GM12891 (cell line): ENCODE results near the gene HSD11B1.
A peak's percentile ranks its signal among the peaks of the same experiment; 100 is the strongest.

ENCODE experiments used
- DNase-seq: peaks from one replicate; pipeline ENCODE4 v3.0.0; 2011; ENCODE audit warnings: low spot score; ENCODE audit not compliant: insufficient read length
- FAIRE-seq: peaks from 2 replicates; lab custom pipeline; 2011; peaks lifted over from hg19 to GRCh38; lab: Jason Lieb, UNC
- PAX5 ChIP-seq: IDR thresholded peaks from 2 replicates; pipeline ENCODE4 v1.6.1; 2011; ENCODE audit warnings: low read length, moderate library complexity, mild to moderate bottlenecking; ENCODE audit not compliant: insufficient read depth, severe bottlenecking
- POLR2A ChIP-seq: IDR thresholded peaks from 2 replicates; pipeline ENCODE4 v1.6.1; 2011; ENCODE audit warnings: low read depth, low read length, control low read depth
- POLR2AphosphoS5 ChIP-seq: IDR thresholded peaks from 2 replicates; pipeline ENCODE4 v1.6.1; 2011; ENCODE audit warnings: low read depth, low read length, control low read depth
- POU2F2 ChIP-seq: IDR thresholded peaks from 2 replicates; pipeline ENCODE4 v1.6.1; 2011; ENCODE audit warnings: low read depth, mild to moderate bottlenecking, control low read depth, low read length, moderate library complexity
- SPI1 ChIP-seq: IDR thresholded peaks from 2 replicates; pipeline ENCODE4 v1.6.1; 2011; ENCODE audit warnings: low read depth, low read length, control low read depth
- TAF1 ChIP-seq: IDR thresholded peaks from 2 replicates; pipeline ENCODE4 v1.6.1; 2011; ENCODE audit warnings: low read depth, low read length, control low read depth

HSD11B1 gene

DNA sequence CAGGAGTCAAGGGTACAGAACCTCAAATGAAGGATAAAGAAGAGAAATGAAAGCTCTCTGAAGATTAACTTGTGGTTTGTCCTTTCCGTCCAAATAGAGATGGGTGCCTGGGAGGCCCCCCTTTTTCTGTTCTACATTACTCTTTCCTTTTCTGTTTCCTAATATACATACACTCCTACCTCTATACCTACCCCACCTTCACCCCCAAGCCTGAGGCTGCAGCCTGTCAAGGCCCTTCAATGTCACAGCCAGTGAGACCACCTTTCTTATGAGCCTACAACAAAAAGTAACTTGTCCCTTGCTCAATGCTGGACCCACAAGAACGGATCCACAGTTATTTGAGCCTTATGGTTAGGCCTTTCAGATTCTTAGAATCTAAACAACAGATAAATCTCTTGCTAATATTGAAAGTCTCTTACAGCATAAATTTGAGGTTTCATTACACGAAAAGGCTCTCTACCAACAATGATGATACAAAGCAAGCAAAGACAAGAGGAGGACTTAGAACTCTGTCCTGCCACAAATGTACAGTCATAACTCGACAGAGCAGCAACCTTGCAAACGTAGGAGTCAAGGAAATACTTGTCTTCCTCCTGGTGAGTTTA, 47.1 kb downstream of the HSD11B1 start:
- TF ChIP-seq PAX5 (no peak), POLR2A (no peak), TAF1 (no peak), SPI1 (peak; percentile 65), POU2F2 (no peak; the same call in 1 of the 2 replicates), POLR2AphosphoS5 (no peak)
- FAIRE-seq (peak; percentile 97), DNase-seq (no peak)

DNA sequence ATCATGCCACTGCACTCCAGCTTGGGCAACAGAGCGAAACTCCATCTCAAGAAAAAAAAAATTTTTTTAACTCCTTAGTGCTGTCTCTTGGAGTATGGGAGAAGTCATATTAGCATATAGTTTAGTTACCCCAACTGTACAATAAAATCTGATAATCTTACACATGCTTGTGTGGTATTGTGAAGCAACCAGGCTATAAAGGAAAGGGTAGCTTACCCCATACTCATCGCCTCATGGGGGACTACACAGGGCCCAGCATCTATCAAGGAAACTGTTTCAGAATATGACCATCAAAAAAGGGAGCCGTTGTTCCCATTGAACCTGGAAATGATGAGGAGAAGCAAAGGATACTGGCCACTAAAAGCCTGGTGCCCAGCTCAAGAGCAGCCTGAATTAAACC, 48.2 kb downstream of the HSD11B1 start:
- TF ChIP-seq TAF1: no peak
- FAIRE-seq (no peak), DNase-seq (no peak)

DNA sequence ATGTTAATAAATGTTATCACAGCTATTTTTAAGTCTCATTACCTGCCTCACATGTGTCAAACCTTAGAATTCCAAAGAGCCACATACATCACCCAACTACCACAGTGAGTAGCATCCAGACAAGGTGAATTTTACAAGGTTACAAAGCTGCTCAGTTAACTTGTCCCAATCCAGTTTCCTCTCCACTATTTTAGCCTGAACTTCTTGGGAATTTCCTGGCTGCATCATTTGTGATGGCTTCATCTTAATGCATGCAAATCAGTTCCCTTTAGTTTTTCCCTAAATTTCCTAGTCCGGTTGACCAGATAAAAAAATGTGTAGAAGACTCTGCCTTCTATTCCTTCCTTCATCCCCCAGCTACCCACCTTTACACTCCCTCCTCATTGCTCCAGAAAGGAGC, 50.6 kb downstream of the HSD11B1 start:
- peak; percentile 9 for FAIRE-seq
- no peak for DNase-seq
- TF ChIP-seq POU2F2 (no peak), POLR2AphosphoS5 (no peak), POLR2A (no peak), PAX5 (no peak), TAF1 (no peak), SPI1 (no peak)

DNA sequence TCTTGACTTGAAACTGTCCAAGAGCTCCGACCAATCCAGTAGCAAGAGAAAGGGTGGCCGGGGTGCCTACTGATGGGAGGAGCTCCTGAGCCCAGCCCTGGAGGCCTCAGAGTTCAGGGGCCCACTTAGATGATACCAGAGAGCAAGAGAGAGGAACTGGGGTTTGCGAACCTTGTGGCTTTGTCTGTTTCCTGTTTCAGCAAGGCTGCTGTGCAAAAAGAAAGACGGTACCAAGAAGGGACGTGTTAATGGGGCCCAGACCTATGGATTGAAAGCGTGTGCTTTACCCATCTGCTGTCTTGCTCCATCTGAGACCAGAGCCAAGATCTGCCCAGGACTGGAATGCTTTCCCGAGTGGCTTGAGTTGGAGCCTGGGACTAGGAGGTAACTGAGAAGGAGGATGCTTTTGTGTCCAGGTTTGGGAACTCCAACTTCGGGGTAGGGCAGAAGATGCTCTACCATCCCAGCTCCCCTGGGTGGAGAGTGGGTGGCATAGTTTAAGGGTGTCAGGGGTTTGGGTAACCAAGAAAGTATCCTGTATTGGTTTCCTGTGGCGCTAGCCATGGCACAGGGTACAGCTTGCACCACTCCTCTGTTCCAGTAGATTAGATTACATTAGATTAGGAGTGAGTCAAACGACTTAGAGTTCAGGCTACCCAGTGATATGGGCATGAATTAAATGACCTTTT, 51.4 kb downstream of the HSD11B1 start, which contains the start of gene TRAF3IP3:
Gene TRAF3IP3, plus strand, starts transcription at position 128 of the 689 bp plus-strand sequence. CDS start 3,987 bp downstream, outside the sequence.
- FAIRE-seq (peak; percentile 93), DNase-seq (peak; percentile 47)
- TF ChIP-seq POU2F2 (peak; percentile 63; the same call in 1 of the 2 replicates), POLR2AphosphoS5 (peak; percentile 83), POLR2A (peak; percentile 92), SPI1 (peak; percentile 95), PAX5 (no peak), TAF1 (peak; percentile 61; the same call in 1 of the 2 replicates)

DNA sequence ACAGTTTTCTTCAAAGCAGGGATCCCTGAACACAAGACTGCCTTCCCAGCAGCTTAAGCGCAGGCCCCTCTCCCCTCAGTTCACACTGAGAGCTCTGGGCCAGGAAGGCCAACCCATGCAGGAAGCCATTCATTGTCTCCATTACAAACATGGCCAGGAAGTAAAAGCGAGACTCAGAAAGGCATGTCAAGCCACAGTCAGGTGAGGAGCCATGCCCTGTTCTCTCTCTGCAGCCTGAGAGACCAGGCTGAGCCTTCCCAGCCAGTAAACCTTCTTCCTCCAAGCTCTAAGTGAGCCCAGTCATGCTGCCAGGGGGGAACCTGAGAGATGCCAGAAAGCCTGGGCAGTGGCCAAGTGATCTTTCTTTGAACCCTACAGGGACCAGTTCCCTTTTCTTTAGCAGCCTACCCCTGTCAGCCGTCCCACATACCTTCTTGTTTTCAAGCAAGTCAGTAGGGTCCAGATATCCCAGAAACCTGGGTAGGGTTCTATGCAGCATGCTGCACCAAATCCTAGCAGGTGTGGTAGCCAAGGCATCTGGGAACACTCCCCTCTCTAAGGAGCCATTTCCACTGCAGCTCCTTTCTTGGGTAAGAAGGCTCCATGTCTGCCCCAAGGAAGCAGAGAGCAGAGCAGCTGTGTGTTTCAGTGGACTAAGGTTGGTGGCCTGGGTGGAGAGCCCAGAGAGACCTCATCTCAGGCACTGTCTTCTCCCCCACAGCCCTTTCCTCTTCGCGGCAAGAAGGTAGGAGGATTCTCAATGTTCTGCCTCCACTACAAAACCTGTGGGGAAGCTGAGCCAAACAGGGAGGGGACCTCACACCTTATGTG, 52.2 kb downstream of the HSD11B1 start:
- no peak for DNase-seq
- peak; percentile 95 for TF ChIP-seq SPI1
- TF ChIP-seq POLR2AphosphoS5: 0 out of 2 replicates have a peak, but pooled peaks have one; percentile 34
- no peak for TF ChIP-seq PAX5
- FAIRE-seq: peak; percentile 85

DNA sequence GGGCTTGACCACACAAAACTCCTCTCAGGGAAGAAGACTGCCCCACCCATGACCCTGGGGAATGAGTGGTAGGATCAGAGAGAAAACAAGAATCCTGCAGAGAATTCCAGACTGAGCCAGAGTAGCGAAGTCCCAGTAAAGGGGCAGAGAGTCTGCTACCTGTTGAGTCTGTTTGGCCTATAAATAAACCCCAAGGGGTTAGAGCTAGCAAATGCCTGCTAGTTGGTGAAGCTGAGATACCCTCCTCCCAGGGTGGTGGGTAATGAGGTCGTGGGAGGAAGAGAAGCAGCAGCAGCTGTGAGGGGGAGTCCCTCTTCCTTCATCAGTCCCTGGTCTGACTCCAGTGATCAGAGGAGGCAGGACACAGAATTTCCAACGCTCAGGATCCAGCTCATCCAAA, 53.8 kb downstream of the HSD11B1 start:
- DNase-seq (no peak), FAIRE-seq (peak; percentile 13)
- TF ChIP-seq TAF1 (no peak), SPI1 (no peak), PAX5 (no peak), POLR2A (no peak), POU2F2 (no peak), POLR2AphosphoS5 (no peak)

DNA sequence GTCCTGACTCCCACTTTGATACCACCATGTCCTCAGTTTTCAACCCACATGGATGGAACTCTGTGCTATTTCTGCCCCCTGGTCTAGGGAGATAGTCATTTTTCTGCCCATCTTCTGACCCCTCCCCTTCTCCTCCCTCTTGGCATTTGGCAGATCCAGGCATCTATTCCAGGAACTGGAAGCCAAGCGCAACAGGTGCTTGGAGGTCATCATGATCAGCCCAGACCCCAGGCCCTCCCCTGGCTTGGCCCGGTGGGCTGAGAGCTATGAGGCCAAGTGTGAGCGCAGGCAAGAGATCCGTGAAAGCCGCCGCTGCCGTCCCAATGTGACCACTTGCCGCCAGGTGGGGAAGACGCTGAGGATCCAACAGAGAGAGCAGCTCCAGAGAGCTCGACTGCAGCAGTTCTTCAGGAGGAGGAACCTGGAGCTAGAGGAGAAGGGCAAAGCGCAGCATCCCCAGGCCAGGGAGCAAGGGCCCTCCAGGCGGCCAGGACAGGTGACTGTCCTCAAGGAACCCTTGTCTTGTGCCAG, 55.2 kb downstream of the HSD11B1 start:
- TF ChIP-seq POLR2A (no peak), PAX5 (no peak), POU2F2 (no peak), POLR2AphosphoS5 (no peak), SPI1 (no peak), TAF1 (no peak)
- no peak for FAIRE-seq
- no peak for DNase-seq

DNA sequence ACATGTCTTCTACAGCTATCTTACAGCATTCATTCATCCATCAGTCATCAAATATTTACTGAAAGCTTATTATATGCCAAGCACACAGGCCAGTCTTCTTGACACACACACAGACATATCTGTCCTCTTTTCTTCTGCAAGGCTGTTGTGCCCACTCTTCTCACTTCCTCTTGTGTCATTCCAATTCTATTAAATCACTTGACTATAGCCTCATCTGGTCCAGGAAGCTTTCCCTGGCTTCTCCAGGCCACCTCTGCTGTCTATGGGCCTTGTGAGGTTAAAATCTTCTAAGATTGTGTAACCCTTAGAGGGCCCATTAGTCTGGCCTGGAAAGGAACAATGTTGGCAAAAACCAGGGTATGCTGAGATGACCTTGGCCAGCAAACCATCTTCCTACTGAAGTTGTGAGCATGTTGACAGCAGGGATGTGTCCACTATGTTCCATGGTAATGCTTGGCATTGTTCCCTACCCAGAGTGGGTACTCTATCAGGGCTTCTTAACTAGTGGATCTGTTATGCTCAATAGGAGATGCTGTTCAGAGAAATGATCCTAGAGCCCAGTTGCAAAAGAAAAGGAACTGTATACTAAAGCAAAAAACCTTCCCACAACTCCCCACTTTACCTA, 56.5 kb downstream of the HSD11B1 start:
- DNase-seq (no peak), FAIRE-seq (no peak)
- TF ChIP-seq PAX5 (no peak), POLR2AphosphoS5 (no peak), SPI1 (0 out of 2 replicates have a peak, but pooled peaks have one; percentile 21)

DNA sequence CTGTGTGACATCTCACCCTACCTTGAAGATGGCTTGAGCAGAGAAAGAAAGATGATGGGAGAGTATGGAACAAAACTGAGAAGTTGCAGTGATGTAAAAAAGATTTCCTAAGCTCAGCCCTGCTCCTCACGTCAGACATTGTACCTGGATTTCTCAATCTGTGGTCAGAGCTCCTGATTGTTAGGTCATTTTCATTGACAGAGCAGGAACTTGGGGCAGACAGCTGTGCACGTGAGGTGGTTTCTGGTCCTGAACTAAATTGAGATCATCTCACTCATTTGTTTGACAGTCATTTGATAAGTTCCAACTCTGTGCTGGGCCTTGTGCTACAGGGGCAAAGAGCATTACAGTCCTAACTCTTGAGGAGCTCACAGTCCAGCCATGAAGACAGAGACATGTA, 61.4 kb downstream of the HSD11B1 start:
- TF ChIP-seq TAF1 (no peak), POLR2A (no peak), POLR2AphosphoS5 (no peak), POU2F2 (no peak), SPI1 (no peak), PAX5 (no peak)
- peak; percentile 75 for FAIRE-seq
- no peak for DNase-seq
